Left ventricle myocardium inferior (tissue), 1 donor: ENCODE measurements around the gene HFM1. TPM values are rescaled to one million over a fixed set of nuclear protein-coding genes. Genes with fewer than 3 reads are reported as not detected.
"Not testable (repeated sequence)": the region's sequence is repeated elsewhere in the genome, so short reads cannot be mapped to it uniquely, and the experiment has no call there.

Experiments
- DNase-seq: peaks from one replicate; pipeline ENCODE4 v3.0.0-alpha.2; 2020
- H3K27ac ChIP-seq: fragments of 200-600 bp; replicated peaks from 2 replicates; pipeline ENCODE4 v1.8.0; 2021
- H3K27me3 ChIP-seq: fragments of 200-600 bp; 2 replicates; pipeline ENCODE4 v1.8.0; 2021; ENCODE audit warnings: low read depth
- H3K36me3 ChIP-seq: fragments of 200-600 bp; 2 replicates; pipeline ENCODE4 v1.8.0; 2021
- H3K4me1 ChIP-seq: fragments of 200-600 bp; 2 replicates; pipeline ENCODE4 v1.8.0; 2021
- H3K4me3 ChIP-seq: fragments of 200-600 bp; 2 replicates; pipeline ENCODE4 v1.8.0; 2021; ENCODE audit warnings: mild to moderate bottlenecking, moderate library complexity
- H3K9me3 ChIP-seq: fragments of 200-600 bp; replicated peaks from 2 replicates; pipeline ENCODE4 v1.8.0; 2021
- intact Hi-C: fragments of 100-400 bp; cut with micrococcal nuclease; formaldehyde crosslinking; loops from one replicate; pipeline ENCODE4 v1.11.0; 2022
- long read RNA-seq: library from polyadenylated mRNA; unstranded; transcript quantifications from one replicate; pipeline ENCODE4 v2.0.0, GENCODE V29; 2021
- total RNA-seq: library from RNA; stranded (reverse); fragmentation: NEBNext Ultra II Directional; extraction: Animal tissue kit (Norgen Biotek cat#: 25700); gene quantifications from one replicate; pipeline ENCODE4 v1.2.1, GENCODE V29; 2021
- TF ChIP-seq, protein P1 (sequence below): fragments of 200-600 bp; IDR thresholded peaks from 2 replicates; pipeline ENCODE4 v1.8.0; 2021; ENCODE audit warnings: antibody characterized with exemption, mild to moderate bottlenecking, borderline replicate concordance
- donor health status: DM: no; HTN: yes; CAD: no; lungs with severe emphysema.

Gene HFM1
- total RNA-seq: 1.7 TPM
- long read RNA-seq: 0 reads

GRCh38 chr1:91404151-91405012, at the start of gene HFM1:
Gene HFM1, minus strand, starts transcription at chr1:91404837. Its CDS starts 3,755 bp downstream, at chr1:91401082.
- Histone ChIP-seq H3K27me3 (peaks cover 18% of the 10 kb centered on the region), H3K9me3 (no peaks in the 10 kb centered on the region), H3K27ac (peak within 1 kb of the TSS; percentile 91), H3K4me3 (peak within 1 kb of the TSS; percentile 76), H3K36me3 (no peaks in the 10 kb centered on the region), H3K4me1 (peaks cover 22% of the 10 kb centered on the region)
- peak; percentile 86 for DNase-seq
- intact Hi-C loops: no loop called here
- TF ChIP-seq, protein P1, sequence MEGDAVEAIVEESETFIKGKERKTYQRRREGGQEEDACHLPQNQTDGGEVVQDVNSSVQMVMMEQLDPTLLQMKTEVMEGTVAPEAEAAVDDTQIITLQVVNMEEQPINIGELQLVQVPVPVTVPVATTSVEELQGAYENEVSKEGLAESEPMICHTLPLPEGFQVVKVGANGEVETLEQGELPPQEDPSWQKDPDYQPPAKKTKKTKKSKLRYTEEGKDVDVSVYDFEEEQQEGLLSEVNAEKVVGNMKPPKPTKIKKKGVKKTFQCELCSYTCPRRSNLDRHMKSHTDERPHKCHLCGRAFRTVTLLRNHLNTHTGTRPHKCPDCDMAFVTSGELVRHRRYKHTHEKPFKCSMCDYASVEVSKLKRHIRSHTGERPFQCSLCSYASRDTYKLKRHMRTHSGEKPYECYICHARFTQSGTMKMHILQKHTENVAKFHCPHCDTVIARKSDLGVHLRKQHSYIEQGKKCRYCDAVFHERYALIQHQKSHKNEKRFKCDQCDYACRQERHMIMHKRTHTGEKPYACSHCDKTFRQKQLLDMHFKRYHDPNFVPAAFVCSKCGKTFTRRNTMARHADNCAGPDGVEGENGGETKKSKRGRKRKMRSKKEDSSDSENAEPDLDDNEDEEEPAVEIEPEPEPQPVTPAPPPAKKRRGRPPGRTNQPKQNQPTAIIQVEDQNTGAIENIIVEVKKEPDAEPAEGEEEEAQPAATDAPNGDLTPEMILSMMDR: peak; percentile 21

DNA sequence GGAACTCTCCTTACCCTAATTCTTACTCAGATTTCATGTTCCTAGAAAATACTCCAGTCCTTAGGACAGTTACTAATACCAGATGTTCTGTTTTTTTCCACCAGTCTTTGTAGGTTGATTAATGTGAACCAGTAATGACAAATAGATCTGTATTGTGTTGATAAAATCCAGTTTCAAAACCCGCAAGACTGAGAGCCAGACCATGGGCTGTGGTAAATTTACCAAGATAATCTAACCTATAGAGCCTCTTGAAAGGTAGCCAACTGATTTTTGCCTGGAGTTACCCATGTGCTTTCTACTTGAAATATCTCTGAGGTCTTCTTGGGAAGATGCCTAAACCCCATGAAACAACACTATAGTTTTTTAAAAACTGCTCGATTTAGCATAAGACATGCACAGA, 49.5 kb upstream of the HFM1 start:
- intact Hi-C loops: no loop called here
- no peaks in the 10 kb centered on the region for H3K36me3 ChIP-seq
- TF ChIP-seq, protein P1: no peak
- no peaks in the 10 kb centered on the region for H3K27me3 ChIP-seq
- H3K27ac ChIP-seq: no peak overlapping the region
- peaks cover 9% of the 10 kb centered on the region for H3K4me1 ChIP-seq
- no peaks in the 10 kb centered on the region for H3K9me3 ChIP-seq
- DNase-seq: no peak
- no peak overlapping the region for H3K4me3 ChIP-seq

- no peak for DNase-seq
- Histone ChIP-seq H3K4me3 (no peak overlapping the region), H3K27ac (no peak overlapping the region), H3K36me3 (no peaks in the 10 kb centered on the region), H3K27me3 (no peaks in the 10 kb centered on the region), H3K4me1 (peaks cover 9% of the 10 kb centered on the region), H3K9me3 (no peaks in the 10 kb centered on the region)
- intact Hi-C loops: no loop called here
- TF ChIP-seq, protein P1: no peak
These were observed 45.6 kb upstream of the HFM1 start for GRCh38 chr1:91450260-91450659.

DNA sequence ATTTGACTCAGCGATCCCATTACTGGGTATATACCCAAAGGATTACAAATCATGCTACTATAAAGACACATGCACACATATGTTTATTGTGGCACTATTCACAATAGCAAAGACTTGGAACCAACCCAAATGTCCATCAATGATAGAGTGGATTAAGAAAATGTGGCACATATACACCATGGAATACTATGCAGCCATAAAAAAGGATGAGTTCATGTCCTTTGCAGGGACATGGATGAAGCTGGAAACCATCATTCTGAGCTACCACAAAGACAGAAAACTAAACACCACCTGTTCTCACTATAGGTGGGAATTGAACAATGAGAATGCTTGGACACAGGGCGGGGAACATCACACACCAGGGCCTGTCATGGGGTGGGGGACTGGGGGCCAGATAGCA, 43.1 kb upstream of the HFM1 start:
- H3K27me3 ChIP-seq, H3K9me3 ChIP-seq, DNase-seq, H3K4me1 ChIP-seq, H3K4me3 ChIP-seq, H3K27ac ChIP-seq, H3K36me3 ChIP-seq, intact Hi-C loops: not testable (repeated sequence)

GRCh38 chr1:91441980-91442379, 37.3 kb upstream of the HFM1 start:
- H3K4me1 ChIP-seq, H3K36me3 ChIP-seq, intact Hi-C loops, DNase-seq, H3K9me3 ChIP-seq, H3K27ac ChIP-seq, H3K4me3 ChIP-seq: not testable (repeated sequence)
- H3K27me3 ChIP-seq: peaks cover 13% of the 10 kb centered on the region

- intact Hi-C loops: no loop called here
- Histone ChIP-seq H3K9me3 (no peaks in the 10 kb centered on the region), H3K27ac (no peak overlapping the region), H3K36me3 (no peaks in the 10 kb centered on the region), H3K27me3 (peaks cover 13% of the 10 kb centered on the region), H3K4me1 (no peaks in the 10 kb centered on the region), H3K4me3 (no peak overlapping the region)
- no peak for DNase-seq
- TF ChIP-seq, protein P1: peak; percentile 41
These were observed 36.2 kb upstream of the HFM1 start for GRCh38 chr1:91440847-91441246.
